ENCODE data around the gene BCL11B. TPM values are rescaled to one million over a fixed set of nuclear protein-coding genes. Genes with fewer than 3 reads are reported as not detected.

The BCL11B gene
- total RNA-seq: not detected in 2 replicates

DNA sequence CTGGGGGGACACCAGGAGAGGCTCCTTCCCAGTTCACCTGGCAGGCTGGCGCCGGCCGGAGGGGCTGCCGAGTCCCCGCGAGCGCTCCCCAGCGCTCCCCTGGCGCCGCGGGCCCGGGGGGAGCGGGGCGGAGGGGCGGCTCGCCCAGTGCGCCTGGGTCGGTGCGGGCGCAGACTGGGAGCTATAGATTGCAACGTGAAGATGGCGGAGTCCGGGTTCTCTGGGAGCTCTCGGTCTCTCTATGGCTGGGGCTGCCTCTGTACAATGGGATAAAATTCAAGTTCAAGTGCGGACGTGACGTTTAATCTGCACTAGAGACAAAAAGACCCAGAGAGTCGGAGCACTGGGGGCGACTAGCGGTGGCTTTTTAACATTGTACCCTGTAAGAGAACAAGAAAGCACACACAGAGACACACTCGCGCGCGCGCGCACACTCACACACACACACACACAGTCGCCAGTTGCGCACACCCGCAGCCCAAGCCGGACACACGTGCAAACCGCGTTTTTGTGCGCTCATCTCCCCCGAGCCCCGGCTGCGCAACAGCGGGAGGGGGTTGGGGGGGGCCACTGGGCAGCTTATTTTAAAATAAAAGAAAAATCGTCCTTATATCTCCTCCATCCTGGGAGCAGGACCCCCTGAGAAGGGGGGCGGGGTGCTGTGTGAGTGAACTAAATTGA lies at the start of gene BCL11B:
BCL11B (minus strand) TSS at position 247 of the 681 bp plus-strand sequence. CDS start 979 bp downstream, outside the sequence.

Other genes with a start within 250 kb of the BCL11B start
- 38.1 and 39.4 TPM in 2 replicates for gene SETD3, start 208.7 kb upstream of the BCL11B start, total RNA-seq
- 10.4 and 30.2 TPM in 2 replicates for gene CCNK, start 209.2 kb upstream of the BCL11B start, total RNA-seq